ENCODE measurements around the gene HELZ.

GRCh38 chr17:67180275-67180674 lies 64.7 kb downstream of the HELZ start:
- TF ChIP-seq, protein P1, sequence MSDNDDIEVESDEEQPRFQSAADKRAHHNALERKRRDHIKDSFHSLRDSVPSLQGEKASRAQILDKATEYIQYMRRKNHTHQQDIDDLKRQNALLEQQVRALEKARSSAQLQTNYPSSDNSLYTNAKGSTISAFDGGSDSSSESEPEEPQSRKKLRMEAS (IDR thresholded peaks at IDR 0.05): no peak
- TF ChIP-seq CTCF (IDR thresholded peaks at IDR 0.05; ENCODE audit: low read depth, low read length, missing input control) (no peak), FOXA1 (IDR thresholded peaks at IDR 0.05) (no peak), YY1 (IDR thresholded peaks at IDR 0.05) (no peak), RXRA (IDR thresholded peaks at IDR 0.05) (no peak)
